Measurements from ENCODE around the gene KAT14.
"Not testable (repeated sequence)": the region's sequence is repeated elsewhere in the genome, so short reads cannot be mapped to it uniquely, and the experiment has no call there.

Gene KAT14, protein sequence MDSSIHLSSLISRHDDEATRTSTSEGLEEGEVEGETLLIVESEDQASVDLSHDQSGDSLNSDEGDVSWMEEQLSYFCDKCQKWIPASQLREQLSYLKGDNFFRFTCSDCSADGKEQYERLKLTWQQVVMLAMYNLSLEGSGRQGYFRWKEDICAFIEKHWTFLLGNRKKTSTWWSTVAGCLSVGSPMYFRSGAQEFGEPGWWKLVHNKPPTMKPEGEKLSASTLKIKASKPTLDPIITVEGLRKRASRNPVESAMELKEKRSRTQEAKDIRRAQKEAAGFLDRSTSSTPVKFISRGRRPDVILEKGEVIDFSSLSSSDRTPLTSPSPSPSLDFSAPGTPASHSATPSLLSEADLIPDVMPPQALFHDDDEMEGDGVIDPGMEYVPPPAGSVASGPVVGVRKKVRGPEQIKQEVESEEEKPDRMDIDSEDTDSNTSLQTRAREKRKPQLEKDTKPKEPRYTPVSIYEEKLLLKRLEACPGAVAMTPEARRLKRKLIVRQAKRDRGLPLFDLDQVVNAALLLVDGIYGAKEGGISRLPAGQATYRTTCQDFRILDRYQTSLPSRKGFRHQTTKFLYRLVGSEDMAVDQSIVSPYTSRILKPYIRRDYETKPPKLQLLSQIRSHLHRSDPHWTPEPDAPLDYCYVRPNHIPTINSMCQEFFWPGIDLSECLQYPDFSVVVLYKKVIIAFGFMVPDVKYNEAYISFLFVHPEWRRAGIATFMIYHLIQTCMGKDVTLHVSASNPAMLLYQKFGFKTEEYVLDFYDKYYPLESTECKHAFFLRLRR

DNA sequence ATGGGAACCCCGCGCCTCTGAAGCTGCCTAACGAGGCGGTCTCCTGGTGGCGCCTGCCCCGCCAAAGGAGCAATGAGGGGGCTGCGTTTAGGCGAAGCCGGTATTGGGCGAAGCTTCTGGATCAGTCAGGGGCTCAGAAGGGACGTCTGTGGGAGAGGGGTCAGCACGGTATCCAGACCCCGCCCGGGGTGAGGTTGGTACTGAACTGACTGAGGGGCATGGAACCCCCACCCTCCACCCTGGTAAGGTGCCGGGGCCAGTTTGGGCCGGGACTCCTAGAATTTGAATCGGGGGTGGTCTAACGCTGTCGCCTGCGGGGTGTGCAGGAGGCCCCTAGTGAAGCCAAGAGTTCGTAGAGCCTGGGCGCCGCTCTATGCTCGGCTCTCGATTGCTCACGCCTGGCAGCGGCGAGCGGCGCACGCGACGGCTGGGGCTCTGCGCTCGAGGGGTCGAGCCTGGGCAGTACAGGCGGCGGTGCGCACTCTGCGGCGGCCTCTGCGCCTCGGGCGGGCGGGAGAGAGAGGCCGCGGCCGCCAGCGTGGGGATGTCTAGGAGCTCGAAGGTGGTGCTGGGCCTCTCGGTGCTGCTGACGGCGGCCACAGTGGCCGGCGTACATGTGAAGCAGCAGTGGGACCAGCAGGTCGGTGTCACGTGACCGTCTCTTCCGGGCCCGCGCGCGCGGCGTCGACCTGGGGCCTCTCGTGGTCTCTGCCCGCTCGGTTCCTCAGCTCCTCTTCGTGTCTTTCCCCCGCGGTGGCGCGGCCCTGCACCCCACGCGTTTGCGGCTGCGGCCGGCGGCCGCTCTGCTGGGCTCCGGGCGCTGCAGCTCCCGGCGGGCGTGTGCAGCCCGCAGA, at the start of gene KAT14, which contains the start of gene PET117:
KAT14 (plus strand) TSS at position 452 of the 854 bp plus-strand sequence. CDS start 4,798 bp downstream, outside the sequence.
PET117 (plus strand) TSS at position 452 of the 854 bp plus-strand sequence; CDS start at position 545, 93 bp downstream.
- peak; percentile 82 to 83 for DNase-seq

DNA sequence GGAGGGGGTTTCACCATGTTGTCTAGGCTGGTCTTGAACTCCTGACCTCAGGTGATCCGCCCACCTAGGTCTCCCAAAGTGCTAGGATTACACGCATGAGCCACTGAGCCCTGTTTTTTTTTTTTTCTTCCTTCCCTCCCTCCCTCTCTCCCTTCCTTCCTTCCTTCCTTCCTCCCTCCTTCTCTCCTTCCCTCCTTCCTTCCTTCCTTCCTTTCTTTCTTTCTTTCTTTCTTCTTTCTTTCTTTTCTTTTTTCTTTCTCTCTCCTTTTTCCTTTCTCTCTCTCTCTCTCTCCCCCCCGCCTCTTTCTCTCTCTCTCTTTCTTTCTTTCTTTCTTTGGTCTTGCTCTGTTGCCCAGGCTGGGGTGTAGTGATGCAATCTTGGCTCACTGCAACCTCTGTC, 49.4 kb upstream of the KAT14 start:
- DNase-seq, result not testable (repeated sequence)

DNA sequence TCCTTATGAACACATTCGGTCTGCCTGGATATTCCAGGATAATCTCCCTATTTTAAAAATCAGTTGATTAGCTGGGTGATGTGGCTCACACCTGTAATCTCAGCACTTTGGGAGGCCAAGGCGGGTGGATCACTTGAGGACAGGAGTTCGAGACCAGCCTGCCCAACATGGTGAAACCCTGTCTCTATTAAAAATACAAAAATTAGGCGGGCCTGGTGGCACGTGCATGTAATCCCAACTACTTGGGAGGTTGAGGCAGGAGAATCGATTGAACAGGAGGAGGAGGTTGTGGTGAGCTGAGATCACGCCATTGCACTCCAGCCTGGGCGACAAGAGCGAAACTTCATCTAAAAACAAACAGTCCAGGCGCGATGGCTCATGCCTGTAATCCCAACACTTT, 48.8 kb upstream of the KAT14 start:
- not testable (repeated sequence) for DNase-seq

DNA sequence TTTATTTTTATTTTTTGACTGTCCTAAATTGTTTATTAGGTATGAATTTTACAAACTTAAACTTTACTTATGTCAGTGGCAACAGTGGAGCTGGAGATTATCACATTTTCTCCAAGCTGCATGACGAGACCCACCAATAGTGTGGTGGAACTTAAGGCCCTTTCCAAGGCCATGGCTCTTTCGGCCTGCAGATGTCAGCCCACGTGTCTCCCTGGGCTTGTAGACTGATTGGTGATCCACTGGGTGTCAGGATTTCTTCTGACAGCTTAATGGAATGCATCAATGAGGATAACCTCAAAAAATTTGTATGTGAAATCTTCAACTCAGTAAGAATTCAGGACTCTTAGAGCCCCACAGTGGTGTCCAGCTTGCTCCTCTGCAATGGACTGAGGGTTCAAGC, 47.6 kb upstream of the KAT14 start:
- no peak for DNase-seq

DNA sequence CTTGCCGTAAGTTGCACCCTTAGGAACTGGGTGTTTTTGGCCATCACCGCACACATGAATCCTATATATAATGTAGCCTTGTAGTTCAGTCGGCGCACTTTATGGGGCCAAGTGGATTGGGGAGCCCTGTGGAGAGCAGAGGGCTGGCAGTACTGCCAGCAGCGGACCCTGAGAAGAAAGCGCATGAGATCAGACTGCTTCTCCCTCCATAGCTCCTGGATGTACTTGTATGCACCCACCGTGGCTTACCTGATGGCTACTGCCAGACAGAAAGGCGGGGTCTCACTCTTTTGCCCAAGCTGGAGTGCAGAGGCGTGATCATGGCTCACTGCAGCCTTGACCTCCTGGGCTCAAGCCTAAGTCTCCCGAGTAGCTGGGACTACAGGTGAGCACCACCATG, 47.2 kb upstream of the KAT14 start:
- no peak for DNase-seq

DNA sequence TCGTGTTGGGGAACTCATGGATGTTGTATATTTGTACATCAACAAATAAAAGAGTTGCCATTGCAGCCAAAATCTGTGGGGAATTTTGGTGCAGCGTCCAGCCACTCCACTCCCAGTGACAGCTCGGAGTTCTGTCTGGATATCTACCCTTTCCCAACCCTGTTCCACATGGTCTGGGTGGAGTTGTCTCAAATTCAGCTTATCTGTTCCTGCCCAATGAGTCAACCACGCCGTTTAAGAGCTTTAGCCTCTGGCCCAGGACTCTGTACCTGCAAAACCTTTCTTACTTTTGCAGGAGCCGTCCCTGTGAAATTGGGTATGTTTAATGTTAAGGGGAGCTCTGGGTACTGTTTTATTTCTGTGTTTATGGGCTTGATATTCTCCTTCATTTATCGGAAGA, 46.0 kb upstream of the KAT14 start:
- DNase-seq, result no peak

DNA sequence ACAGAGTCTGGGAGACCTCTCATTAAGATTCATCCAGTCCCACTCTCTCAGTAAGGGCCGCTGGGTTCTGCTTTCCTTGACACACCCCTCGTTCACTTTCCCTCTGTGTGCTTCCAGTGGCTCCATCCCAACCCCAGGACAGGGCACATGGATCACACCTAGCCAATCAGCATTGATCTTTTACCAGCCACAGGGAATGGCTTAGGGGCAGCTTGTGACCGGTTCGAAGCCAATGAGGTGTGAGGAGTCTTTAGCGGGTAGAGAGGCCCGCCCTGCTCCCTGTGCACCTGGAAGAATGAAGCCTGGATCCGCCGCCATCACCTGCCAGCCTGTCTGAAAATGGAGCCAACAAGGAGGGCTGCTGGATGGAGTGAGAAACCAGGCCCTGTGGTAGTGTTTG, 44.8 kb upstream of the KAT14 start:
- DNase-seq, result no peak

DNA sequence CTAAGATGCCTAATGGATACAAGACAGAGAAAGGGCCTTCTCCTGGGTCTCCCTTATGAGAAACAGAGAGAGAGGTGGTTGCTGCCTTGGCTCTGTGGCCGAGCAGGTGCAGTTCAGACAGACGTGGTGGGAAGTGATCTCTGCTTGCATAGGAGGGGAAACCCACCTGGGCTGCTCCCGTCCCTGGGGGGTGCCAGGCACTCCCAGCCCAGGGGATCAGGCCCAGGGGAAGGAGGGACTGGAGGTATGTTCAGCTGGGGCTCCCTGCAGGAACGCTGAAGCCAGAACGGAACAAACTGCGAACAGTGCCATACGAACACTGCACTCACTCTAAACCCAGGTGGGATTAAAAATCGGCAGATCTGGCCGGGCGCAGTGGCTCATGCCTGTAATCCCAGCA, 44.3 kb upstream of the KAT14 start:
- DNase-seq, result no peak

DNA sequence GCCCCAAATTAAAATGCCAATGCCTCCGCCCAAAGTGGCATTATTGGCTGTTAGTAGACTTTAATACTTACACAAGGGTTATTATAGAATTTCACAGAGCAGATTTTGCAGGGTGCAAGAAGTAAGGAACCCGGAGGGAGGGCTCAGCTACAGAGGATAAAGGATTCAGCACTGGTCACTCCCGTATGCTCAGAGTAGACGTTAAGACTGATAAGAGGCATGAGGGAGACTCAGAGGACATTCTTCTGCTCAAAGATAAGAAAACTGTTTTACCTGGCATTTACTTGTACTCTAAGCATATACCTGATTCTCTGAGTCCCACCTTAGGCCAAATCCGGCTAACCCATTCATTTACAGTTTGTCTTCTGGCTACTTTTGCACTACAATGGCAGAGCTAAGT, 43.5 kb upstream of the KAT14 start:
- DNase-seq, result no peak

DNA sequence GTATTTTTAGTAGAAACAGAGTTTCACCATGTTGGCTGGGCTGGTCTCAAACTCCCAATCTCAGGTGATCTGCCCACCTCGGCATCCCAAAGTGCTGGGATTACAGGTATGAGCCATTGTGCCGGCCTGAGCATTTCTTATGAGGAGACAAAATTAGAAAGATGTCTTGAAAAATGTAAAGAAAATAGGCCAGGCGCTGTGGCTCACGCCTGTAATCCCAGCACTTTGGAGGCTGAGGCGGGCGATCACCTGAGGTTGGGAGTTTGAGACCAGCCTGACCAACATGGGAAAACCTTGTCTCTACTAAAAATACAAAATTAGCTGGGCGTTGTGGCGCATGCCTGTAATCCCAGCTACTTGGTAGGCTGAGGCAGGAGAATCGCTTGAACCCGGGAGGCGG, 37.1 kb upstream of the KAT14 start:
- not testable (repeated sequence) for DNase-seq

DNA sequence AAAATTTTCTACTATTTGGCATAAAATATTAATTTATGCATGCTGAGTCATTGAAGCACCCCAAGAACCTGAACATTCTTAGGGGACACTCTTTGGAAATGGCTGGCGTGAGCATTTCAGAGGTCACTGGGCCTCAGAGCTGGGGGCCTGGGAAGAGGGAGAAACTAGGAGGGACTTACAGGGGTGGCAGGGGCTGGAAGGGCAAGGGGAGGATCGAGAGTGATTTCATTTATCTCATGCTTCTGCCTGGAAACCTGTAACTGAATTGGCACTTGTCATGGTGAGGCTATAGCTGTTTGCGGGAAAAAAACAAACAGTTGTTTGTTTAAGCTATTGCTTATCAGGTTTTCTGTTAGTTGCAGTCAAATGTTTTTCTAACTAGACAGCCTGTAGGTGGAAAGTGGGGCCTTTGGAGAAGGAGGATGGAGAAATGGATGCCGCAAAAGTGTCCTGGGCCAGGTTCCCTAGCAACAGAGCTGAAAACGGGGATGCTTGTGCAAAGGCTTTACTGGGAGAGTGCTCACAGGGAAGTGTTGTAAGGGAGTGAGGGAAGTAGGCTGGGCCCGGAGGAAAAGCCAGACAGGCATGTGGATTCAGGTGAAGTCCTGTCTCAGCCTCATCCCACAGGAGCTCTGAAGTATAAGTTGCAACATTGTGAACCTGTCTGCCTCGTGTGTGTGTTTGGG, 36.4 kb upstream of the KAT14 start:
- DNase-seq, result no peak

DNA sequence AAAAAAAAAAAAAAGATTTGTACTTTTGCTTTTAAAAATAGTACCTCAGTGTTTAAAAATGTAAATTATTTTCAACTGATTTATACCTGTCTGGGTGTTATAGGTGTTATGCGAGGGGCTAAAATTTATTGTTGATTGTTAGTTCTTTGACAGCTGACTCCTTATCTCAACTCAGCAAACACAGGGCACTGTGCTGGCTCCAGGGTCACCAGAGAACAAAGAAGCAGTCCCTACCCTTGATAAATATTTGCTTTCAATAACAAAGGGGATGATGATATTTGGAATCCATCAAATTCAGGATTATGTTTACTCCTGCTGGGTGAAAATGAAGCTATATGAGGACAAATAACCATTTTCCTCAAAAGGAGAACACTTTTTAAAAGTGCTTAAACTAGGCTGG, 34.2 kb upstream of the KAT14 start:
- no peak for DNase-seq

DNA sequence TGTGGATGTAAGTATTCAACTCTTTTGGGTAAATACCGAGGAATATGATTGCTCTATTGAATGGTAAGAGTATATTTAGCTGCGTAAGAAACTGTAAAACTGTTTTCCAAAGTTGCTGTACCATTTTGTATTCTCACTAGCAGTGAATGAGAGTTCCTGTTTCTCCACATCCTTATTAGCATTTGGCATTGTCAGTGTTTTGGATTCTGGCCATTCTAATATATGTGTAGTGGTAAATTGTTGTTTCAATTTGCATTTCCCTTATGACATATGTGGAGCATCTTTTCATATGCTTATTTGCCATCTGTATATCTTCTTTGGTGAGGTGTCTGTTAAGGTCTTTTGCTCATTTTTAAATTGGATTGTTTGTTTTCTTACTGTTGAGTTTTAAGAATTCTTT, 29.3 kb upstream of the KAT14 start:
- DNase-seq, result no peak

DNA sequence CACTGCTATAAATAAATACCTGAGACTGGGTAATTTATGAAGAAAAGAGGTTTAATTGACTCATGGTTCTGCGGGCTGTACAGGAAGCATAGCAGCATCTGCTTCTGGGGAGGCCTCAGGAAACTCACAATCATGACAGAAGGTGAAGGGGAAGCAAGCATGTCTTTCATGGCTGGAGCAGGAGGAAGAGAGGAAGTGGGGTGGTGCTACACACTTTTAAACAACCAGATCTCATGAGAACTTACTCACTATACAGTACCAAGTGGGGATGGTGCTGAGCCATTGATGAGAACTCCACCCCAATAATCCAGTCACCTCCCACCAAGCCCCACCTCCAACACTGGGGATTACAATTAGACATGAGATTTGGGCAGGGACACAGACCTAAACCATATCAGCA, 9.1 kb upstream of the KAT14 start:
- DNase-seq, result peak; percentile 80 to 86

DNA sequence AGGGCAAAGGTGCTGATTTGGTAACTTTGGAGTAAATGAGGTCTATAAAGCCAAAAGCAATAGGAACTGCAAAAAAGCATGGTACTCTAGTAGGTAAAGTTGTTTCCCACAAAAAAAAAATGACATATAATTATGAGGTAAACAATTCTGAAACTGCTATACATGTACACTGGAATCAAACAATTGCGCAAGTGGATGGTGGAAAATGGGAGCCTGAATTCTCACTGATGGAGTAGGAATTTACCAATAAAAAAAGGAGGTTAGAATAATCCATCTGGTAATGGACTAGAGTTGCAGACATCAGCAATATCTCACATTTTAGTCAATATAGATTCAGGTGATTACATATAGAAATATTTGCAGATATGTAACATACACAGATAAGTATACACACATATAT, 5.0 kb upstream of the KAT14 start:
- DNase-seq, result no peak

DNA sequence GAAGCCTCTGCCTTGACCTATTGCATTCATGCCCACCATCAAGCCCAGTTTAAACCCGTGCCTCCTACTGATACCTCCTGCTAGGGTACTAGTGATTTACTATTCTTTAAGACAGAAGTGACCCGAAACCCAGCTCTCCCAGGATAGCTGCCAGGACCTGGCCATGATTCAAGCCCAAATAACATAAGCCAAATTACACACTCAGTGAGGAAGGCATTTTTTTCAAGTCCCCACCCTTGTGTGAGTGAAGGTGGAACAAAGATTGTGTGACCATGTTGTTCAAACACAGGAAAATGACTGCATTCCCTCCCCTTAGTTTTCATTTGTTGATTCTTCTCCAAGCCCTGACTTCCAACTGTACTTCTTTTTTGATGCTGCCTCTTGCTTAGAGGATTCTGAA, 3.7 kb upstream of the KAT14 start:
- DNase-seq, result no peak

DNA sequence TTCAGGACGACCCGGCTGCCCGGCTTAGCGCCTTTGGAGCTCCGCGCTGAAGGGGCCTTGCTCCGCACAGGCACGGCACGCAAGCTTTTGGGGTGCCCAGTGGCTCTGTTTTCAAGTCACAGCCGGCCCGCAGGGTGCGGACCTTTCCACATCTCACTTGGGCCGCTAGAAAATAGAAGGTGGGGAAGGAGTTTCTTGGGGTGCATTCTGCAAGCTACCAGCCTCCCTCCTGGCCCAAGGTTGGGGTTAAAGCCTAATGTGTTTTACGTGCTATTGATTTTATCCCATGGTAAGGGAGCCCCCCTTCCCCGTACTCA, 561 bp downstream of the KAT14 start:
- DNase-seq, result no peak

DNA sequence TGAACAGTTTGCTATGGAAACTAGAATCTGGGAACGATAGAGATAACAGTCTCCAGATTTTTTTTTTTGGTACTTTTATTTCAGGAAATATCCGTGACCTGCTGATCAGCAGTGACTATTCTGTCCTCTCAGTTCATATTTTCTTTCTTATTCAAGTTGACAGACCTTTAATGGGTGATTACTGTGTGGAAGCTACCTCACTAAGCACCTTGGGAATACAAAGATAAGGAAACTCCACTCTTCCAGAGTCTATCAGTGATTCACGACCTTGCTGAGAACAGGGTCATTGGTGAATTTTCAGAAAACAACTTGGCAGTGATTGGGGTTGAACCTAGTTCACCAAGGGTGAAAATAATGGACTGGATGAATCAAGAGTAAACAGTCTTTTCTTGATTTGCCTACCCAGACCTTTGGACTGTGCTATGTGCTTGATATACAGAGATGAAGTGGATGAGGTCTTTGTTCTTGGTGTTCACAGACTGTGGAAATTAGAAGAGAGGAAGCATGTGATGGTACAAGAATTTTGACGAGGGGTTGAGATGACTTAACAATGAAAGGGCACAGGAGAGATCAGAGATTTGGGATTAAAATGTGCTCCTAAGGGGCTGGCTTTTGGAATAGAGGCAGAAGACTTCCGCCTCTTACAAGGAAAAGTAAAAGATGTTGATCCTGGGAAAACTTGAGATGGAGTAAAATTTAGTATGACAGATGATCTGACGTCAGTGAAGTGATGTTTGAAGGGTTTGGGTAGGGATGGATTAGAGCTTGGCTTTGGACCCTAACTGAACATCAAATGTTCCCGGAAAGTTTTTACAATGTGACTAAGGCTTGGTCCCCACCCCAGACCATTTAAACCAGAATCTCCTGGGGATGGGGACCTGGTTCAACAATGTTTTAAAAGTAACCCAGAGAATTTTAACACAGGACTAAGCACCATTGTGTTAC, 1.2 kb downstream of the KAT14 start:
- DNase-seq, result no peak

DNA sequence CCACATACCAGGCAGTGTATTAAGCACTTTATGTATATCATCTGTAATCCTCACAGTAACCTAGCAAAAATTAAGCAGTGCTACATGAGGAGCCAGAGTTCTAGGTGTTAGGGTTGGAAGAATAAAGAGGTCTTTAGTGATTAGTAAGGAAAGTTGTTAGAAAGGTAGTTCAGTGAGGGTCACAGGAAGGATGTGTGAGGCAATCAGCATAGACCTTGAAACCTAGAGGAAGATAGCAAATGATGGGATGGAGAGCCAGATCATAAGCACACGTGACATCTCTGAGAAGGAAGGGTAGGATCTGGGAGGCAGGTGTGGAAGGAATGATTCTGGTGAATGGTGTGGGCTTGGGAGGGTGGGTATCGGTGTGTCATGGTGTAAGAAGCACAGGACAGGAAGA, 2.2 kb downstream of the KAT14 start:
- no peak for DNase-seq

DNA sequence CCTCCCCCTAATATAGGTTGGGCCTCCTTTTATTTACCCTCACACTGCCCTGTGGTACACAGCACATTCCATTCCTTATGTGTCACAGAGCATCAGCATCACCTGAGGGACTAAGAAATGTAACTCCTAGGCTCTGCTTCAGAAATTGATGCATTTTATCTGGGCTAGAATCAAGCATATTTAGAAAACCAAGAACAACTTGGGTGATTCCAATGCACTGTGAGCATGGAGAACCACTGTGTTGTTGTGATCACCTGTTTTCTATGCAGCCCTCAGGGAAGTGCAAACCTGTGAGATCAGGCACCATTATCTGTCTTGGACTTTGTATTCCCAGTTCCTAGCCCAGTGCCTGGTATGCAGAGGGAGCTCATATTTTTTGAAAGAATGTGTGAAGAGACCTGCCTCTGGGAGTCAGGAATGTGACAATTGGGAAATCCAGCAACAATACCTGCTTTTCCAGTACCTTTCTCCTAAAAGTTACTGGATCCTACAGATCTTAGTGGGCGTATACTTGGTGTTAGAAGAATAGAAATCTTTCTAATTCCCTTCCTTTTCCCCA, 7.0 kb downstream of the KAT14 start:
- no peak for DNase-seq

DNA sequence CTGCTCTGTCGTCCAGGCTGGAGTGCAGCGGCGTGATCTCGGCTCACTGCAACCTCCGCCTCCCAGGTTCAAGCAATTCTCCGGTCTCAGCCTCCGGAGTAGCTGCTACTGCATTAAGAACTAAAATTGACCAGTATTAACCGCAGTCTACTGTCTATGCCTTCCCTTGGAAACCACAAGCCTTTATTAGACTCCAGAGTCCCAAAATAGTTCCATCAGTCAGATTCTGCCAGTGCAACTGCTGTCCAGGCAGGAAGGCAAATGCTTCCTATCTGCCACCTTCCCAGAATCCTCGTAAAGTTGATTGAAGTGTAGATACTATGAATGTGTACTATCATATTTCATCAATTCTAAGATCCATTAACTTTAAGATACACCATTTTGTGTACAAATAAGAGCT, 16.7 kb downstream of the KAT14 start:
- DNase-seq, result peak; percentile 35 to 55

Data from Kasumi-1 (cell line).